Fibroblast of skin of scalp (primary cell): ENCODE results near the gene UNC13C.

Experiments used
- DNase-seq: peaks from one replicate; pipeline ENCODE4 v3.0.0-alpha.2; 2013

UNC13C gene

DNA sequence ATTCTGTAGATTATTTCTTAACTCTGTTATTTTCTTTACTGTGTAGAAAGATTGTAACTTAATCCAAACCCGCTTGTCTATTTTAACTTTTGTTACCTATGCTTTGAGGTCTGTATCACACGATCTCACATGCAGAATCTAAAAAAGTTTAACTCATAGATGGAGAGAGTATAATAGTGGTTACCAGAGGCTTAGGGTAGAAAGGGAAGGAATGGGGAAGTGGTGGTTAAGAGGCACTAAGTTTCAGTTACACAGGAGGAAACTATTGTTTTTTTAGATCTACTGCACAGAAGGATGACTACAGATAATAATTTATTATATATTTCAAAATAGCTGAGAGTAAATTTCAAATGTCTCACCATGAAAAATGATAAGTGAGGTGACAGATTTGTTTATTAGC lies 703.3 kb downstream of the UNC13C start:
- DNase-seq: no peak
